GM23338 (cell line): Measurements from ENCODE around the gene PALM. TPM values are rescaled to one million over a fixed set of nuclear protein-coding genes. Genes with fewer than 3 reads are reported as not detected.
A peak's percentile ranks its signal among the peaks of the same experiment; 100 is the strongest.

Experiments
- ATAC-seq: fragments of 200-7000 bp; cut with Tn5 transposase; 3 replicates; pipeline ENCODE4 v1.9.1; 2020
- DNase-seq: peaks from one replicate; pipeline ENCODE4 v3.0.0-alpha.2; 2015; ENCODE audit warnings: low spot score
- H2AFZ ChIP-seq: fragments of 200-600 bp; sonication (generic); 2 replicates; pipeline ENCODE4 v1.8.0; 2016; ENCODE audit warnings: antibody characterized with exemption, mild to moderate bottlenecking, moderate library complexity
- H3F3A ChIP-seq: fragments of 200-600 bp; sonication (generic); replicated peaks from 2 replicates; pipeline ENCODE4 v1.8.0; 2017; ENCODE audit warnings: antibody characterized with exemption, mixed run types, low read depth
- H3K27ac ChIP-seq: fragments of 200-600 bp; sonication (generic); 2 replicates; pipeline ENCODE4 v1.6.1; 2016; ENCODE audit warnings: low read depth
- H3K27me3 ChIP-seq: fragments of 200-600 bp; sonication (generic); 2 replicates; pipeline ENCODE4 v1.8.0; 2016; ENCODE audit warnings: mild to moderate bottlenecking, mixed run types, moderate library complexity; ENCODE audit not compliant: insufficient read depth
- H3K36me3 ChIP-seq: fragments of 200-600 bp; sonication (generic); 2 replicates; pipeline ENCODE4 v1.8.0; 2016; ENCODE audit warnings: mild to moderate bottlenecking; ENCODE audit not compliant: insufficient read depth
- H3K4me1 ChIP-seq: fragments of 200-600 bp; sonication (generic); 2 replicates; pipeline ENCODE4 v1.8.0; 2016; ENCODE audit warnings: mild to moderate bottlenecking, moderate library complexity; ENCODE audit not compliant: insufficient read depth
- H3K4me2 ChIP-seq: fragments of 200-600 bp; sonication (generic); 2 replicates; pipeline ENCODE4 v1.7.1; 2017; ENCODE audit warnings: mixed run types
- H3K4me3 ChIP-seq: fragments of 200-600 bp; sonication (generic); 2 replicates; pipeline ENCODE4 v1.6.1; 2016; ENCODE audit warnings: mixed run types
- H3K79me2 ChIP-seq: fragments of 200-600 bp; sonication (generic); replicated peaks from 2 replicates; pipeline ENCODE4 v1.8.0; 2017; ENCODE audit warnings: mild to moderate bottlenecking; ENCODE audit not compliant: insufficient read depth
- H3K9me2 ChIP-seq: fragments of 200-600 bp; sonication (generic); 2 replicates; pipeline ENCODE4 v1.8.0; 2017; ENCODE audit not compliant: insufficient read depth
- H4K20me1 ChIP-seq: fragments of 200-600 bp; sonication (generic); replicated peaks from 2 replicates; pipeline ENCODE4 v1.8.0; 2017; ENCODE audit warnings: mild to moderate bottlenecking; ENCODE audit not compliant: insufficient read depth
- H3K27ac Mint-ChIP-seq: 2 replicates; pipeline ENCODE4 v1.8.0; 2020; ENCODE audit warnings: inconsistent platforms, mild to moderate bottlenecking, moderate library complexity, mixed read lengths
- H3K27me3 Mint-ChIP-seq: 3 replicates; pipeline ENCODE4 v1.8.0; 2022; ENCODE audit warnings: low read depth, mild to moderate bottlenecking, moderate library complexity, mixed read lengths, inconsistent platforms; ENCODE audit not compliant: insufficient read depth, poor library complexity
- H3K36me3 Mint-ChIP-seq: 3 replicates; pipeline ENCODE4 v1.8.0; 2021; ENCODE audit warnings: low read depth, mild to moderate bottlenecking, inconsistent platforms, moderate library complexity, mixed read lengths
- H3K4me1 Mint-ChIP-seq: 3 replicates; pipeline ENCODE4 v1.8.0; 2020; ENCODE audit warnings: mild to moderate bottlenecking, inconsistent platforms, mixed read lengths
- H3K4me3 Mint-ChIP-seq: 3 replicates; pipeline ENCODE4 v1.8.0; 2021; ENCODE audit warnings: moderate library complexity, mild to moderate bottlenecking, inconsistent platforms, mixed read lengths
- H3K9me3 Mint-ChIP-seq: 3 replicates; pipeline ENCODE4 v1.8.0; 2020; ENCODE audit warnings: moderate library complexity, mild to moderate bottlenecking, inconsistent platforms, mixed read lengths
- CREB1 ChIP-seq: fragments of 250-450 bp; sonication (Bioruptor Pico); IDR thresholded peaks from 2 replicates; pipeline ENCODE4 v1.5.0; 2020; ENCODE audit warnings: low read depth, mild to moderate bottlenecking, moderate library complexity
- EZH2 ChIP-seq: fragments of 200-600 bp; sonication (generic); IDR thresholded peaks from one replicate; pipeline ENCODE4 v1.8.0; 2017; ENCODE audit warnings: antibody characterized with exemption, mild to moderate bottlenecking, low read depth; ENCODE audit not compliant: unreplicated experiment
- EZH2phosphoT487 ChIP-seq: fragments of 200-600 bp; sonication (generic); IDR thresholded peaks from one replicate; pipeline ENCODE4 v1.8.1; 2018; ENCODE audit warnings: antibody characterized with exemption; ENCODE audit not compliant: unreplicated experiment
- JUNB ChIP-seq: IDR thresholded peaks from one replicate; pipeline ENCODE4 v1.6.1; 2016; ENCODE audit warnings: antibody characterized with exemption; ENCODE audit not compliant: unreplicated experiment
- NANOG ChIP-seq: IDR thresholded peaks from 2 replicates; pipeline ENCODE4 v1.6.1; 2016; ENCODE audit warnings: antibody characterized with exemption, borderline replicate concordance
- POLR2AphosphoS5 ChIP-seq: IDR thresholded peaks from 2 replicates; pipeline ENCODE4 v1.6.1; 2016; ENCODE audit warnings: antibody characterized with exemption, low read depth
- STAT1 ChIP-seq: IDR thresholded peaks from one replicate; pipeline ENCODE4 v1.6.1; 2016; ENCODE audit warnings: antibody characterized with exemption; ENCODE audit not compliant: unreplicated experiment
- ZNF114 ChIP-seq: fragments of 250-450 bp; sonication (Bioruptor Pico); IDR thresholded peaks from 2 replicates; pipeline ENCODE4 v1.5.0; 2020; ENCODE audit warnings: mild to moderate bottlenecking, moderate library complexity
- ZNF331 ChIP-seq: fragments of 250-450 bp; sonication (Bioruptor Pico); IDR thresholded peaks from 2 replicates; pipeline ENCODE4 v1.5.0; 2020; ENCODE audit warnings: low read depth, mild to moderate bottlenecking, moderate library complexity
- polyA plus RNA-seq: library from polyadenylated mRNA; unstranded; fragments of >200 nt; fragmentation: Nextera tagmentation; extraction: Ambion mirVana; gene quantifications from 2 replicates; pipeline ENCODE4 v1.2.1, GENCODE V29; 2016
- total RNA-seq: library from RNA; depleted of rRNA; stranded (reverse); fragments of >200 nt; shearing (Covaris generic); gene quantifications from 2 replicates; pipeline ENCODE4 v1.2.3, GENCODE V29; 2014
- TF ChIP-seq, protein P1 (sequence below), 2 experiments: fragments of 200-600 bp in 1 of 2; sonication (generic) in 1 of 2; conservative IDR thresholded peaks; 2 replicates each; pipeline versions ENCODE4 v1.5.1 to v1.6.1; 2016 to 2017; ENCODE audit warnings: antibody characterized with exemption in 2 of 2, low read depth in 2 of 2, mild to moderate bottlenecking in 2 of 2, moderate library complexity in 1 of 2
- TF ChIP-seq, protein P2 (sequence below): fragments of 250-450 bp; sonication (Bioruptor Pico); IDR thresholded peaks from 2 replicates; pipeline ENCODE4 v1.5.0; 2020; ENCODE audit warnings: mild to moderate bottlenecking, moderate library complexity
- TF ChIP-seq, protein P3 (sequence below): IDR thresholded peaks from 2 replicates; pipeline ENCODE4 v1.6.1; 2016; ENCODE audit warnings: antibody characterized with exemption
- TF ChIP-seq, protein P4 (sequence below): IDR thresholded peaks from one replicate; pipeline ENCODE4 v1.6.1; 2018; ENCODE audit warnings: antibody characterized with exemption; ENCODE audit not compliant: unreplicated experiment

Gene PALM
- total and polyA plus RNA-seq, 2 experiments from 2014 or later = 3.8 to 26.1 TPM

DNA sequence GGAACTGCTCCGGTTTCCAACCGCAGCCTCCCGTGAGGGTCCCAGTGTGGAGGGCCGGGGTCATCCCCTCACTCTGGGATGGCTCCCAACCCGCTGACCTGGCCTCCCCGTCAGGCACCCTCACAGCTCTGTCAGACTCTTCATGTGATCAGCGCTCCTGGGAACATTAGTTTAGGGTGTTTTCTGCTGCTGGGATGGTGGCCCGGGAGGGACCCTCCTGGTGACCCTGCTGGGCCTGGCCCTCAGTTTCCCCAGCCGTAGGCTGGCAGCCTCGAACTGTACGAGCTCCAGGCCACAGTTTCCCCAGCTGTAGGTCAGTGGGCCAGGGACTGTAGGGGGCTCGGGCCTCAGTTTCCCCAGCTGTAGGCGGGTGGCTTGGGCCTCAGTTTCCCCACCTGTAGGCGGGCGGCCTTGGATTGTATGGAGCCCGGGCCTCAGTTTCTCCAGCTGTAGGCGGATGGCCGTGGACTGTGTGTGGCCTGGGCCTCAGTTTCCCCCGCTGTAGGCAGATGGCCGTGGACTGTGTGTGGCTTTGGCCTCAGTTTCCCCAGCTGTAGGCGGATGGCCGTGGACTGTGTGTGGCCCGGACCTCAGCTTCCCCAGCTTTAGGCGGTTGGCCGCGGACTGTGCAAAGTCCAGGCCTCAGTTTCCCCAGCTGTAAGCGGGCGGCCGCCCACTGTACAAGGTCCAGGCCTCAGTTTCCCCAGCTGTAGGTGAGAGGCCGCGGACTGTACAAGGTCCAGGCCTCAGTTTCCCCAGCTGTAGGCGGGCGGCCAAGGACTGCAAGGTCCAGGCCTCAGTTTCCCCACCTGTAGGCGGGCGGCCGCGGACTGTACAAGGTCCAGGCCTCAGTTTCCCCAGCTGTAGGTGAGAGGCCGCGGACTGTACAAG, 87.2 kb downstream of the PALM start:
- H4K20me1 ChIP-seq = peaks cover 25% of the 10 kb centered on the region
- TF ChIP-seq, protein P1, sequence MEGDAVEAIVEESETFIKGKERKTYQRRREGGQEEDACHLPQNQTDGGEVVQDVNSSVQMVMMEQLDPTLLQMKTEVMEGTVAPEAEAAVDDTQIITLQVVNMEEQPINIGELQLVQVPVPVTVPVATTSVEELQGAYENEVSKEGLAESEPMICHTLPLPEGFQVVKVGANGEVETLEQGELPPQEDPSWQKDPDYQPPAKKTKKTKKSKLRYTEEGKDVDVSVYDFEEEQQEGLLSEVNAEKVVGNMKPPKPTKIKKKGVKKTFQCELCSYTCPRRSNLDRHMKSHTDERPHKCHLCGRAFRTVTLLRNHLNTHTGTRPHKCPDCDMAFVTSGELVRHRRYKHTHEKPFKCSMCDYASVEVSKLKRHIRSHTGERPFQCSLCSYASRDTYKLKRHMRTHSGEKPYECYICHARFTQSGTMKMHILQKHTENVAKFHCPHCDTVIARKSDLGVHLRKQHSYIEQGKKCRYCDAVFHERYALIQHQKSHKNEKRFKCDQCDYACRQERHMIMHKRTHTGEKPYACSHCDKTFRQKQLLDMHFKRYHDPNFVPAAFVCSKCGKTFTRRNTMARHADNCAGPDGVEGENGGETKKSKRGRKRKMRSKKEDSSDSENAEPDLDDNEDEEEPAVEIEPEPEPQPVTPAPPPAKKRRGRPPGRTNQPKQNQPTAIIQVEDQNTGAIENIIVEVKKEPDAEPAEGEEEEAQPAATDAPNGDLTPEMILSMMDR (conservative IDR thresholded peaks at IDR 0.05; ENCODE audit: low read depth in 2 of 2) = no peak
- no peak for TF ChIP-seq JUNB
- TF ChIP-seq POLR2AphosphoS5 = no peak
- TF ChIP-seq EZH2 = no peak
- no peak for TF ChIP-seq CREB1
- no peak for TF ChIP-seq ZNF331 (CRISPR knock-in tag)
- TF ChIP-seq NANOG = no peak
- TF ChIP-seq, protein P2, sequence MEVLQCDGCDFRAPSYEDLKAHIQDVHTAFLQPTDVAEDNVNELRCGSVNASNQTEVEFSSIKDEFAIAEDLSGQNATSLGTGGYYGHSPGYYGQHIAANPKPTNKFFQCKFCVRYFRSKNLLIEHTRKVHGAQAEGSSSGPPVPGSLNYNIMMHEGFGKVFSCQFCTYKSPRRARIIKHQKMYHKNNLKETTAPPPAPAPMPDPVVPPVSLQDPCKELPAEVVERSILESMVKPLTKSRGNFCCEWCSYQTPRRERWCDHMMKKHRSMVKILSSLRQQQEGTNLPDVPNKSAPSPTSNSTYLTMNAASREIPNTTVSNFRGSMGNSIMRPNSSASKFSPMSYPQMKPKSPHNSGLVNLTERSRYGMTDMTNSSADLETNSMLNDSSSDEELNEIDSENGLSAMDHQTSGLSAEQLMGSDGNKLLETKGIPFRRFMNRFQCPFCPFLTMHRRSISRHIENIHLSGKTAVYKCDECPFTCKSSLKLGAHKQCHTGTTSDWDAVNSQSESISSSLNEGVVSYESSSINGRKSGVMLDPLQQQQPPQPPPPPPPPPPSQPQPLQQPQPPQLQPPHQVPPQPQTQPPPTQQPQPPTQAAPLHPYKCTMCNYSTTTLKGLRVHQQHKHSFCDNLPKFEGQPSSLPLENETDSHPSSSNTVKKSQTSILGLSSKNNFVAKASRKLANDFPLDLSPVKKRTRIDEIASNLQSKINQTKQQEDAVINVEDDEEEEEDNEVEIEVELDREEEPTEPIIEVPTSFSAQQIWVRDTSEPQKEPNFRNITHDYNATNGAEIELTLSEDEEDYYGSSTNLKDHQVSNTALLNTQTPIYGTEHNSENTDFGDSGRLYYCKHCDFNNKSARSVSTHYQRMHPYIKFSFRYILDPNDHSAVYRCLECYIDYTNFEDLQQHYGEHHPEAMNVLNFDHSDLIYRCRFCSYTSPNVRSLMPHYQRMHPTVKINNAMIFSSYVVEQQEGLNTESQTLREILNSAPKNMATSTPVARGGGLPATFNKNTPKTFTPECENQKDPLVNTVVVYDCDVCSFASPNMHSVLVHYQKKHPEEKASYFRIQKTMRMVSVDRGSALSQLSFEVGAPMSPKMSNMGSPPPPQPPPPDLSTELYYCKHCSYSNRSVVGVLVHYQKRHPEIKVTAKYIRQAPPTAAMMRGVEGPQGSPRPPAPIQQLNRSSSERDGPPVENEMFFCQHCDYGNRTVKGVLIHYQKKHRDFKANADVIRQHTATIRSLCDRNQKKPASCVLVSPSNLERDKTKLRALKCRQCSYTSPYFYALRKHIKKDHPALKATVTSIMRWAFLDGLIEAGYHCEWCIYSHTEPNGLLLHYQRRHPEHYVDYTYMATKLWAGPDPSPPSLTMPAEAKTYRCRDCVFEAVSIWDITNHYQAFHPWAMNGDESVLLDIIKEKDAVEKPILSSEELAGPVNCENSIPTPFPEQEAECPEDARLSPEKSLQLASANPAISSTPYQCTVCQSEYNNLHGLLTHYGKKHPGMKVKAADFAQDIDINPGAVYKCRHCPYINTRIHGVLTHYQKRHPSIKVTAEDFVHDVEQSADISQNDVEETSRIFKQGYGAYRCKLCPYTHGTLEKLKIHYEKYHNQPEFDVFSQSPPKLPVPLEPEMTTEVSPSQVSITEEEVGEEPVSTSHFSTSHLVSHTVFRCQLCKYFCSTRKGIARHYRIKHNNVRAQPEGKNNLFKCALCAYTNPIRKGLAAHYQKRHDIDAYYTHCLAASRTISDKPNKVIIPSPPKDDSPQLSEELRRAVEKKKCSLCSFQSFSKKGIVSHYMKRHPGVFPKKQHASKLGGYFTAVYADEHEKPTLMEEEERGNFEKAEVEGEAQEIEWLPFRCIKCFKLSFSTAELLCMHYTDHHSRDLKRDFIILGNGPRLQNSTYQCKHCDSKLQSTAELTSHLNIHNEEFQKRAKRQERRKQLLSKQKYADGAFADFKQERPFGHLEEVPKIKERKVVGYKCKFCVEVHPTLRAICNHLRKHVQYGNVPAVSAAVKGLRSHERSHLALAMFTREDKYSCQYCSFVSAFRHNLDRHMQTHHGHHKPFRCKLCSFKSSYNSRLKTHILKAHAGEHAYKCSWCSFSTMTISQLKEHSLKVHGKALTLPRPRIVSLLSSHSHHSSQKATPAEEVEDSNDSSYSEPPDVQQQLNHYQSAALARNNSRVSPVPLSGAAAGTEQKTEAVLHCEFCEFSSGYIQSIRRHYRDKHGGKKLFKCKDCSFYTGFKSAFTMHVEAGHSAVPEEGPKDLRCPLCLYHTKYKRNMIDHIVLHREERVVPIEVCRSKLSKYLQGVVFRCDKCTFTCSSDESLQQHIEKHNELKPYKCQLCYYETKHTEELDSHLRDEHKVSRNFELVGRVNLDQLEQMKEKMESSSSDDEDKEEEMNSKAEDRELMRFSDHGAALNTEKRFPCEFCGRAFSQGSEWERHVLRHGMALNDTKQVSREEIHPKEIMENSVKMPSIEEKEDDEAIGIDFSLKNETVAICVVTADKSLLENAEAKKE (CRISPR knock-in tag) = no peak
- TF ChIP-seq ZNF114 (CRISPR knock-in tag) = no peak
- TF ChIP-seq, protein P3, sequence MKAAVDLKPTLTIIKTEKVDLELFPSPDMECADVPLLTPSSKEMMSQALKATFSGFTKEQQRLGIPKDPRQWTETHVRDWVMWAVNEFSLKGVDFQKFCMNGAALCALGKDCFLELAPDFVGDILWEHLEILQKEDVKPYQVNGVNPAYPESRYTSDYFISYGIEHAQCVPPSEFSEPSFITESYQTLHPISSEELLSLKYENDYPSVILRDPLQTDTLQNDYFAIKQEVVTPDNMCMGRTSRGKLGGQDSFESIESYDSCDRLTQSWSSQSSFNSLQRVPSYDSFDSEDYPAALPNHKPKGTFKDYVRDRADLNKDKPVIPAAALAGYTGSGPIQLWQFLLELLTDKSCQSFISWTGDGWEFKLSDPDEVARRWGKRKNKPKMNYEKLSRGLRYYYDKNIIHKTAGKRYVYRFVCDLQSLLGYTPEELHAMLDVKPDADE = no peak
- TF ChIP-seq, protein P4, sequence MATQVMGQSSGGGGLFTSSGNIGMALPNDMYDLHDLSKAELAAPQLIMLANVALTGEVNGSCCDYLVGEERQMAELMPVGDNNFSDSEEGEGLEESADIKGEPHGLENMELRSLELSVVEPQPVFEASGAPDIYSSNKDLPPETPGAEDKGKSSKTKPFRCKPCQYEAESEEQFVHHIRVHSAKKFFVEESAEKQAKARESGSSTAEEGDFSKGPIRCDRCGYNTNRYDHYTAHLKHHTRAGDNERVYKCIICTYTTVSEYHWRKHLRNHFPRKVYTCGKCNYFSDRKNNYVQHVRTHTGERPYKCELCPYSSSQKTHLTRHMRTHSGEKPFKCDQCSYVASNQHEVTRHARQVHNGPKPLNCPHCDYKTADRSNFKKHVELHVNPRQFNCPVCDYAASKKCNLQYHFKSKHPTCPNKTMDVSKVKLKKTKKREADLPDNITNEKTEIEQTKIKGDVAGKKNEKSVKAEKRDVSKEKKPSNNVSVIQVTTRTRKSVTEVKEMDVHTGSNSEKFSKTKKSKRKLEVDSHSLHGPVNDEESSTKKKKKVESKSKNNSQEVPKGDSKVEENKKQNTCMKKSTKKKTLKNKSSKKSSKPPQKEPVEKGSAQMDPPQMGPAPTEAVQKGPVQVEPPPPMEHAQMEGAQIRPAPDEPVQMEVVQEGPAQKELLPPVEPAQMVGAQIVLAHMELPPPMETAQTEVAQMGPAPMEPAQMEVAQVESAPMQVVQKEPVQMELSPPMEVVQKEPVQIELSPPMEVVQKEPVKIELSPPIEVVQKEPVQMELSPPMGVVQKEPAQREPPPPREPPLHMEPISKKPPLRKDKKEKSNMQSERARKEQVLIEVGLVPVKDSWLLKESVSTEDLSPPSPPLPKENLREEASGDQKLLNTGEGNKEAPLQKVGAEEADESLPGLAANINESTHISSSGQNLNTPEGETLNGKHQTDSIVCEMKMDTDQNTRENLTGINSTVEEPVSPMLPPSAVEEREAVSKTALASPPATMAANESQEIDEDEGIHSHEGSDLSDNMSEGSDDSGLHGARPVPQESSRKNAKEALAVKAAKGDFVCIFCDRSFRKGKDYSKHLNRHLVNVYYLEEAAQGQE = no peak
- no peak for TF ChIP-seq EZH2phosphoT487
- TF ChIP-seq STAT1 = no peak
- H3K4me2 ChIP-seq = peak overlapping the region; percentile 70; the same call in 1 of the 2 replicates
- no peak for ATAC-seq
- H3K36me3 ChIP-seq = peaks cover 9% of the 10 kb centered on the region; the same call in 1 of the 2 replicates
- peaks cover 19% of the 10 kb centered on the region; the same call in 1 of the 2 replicates for H3F3A ChIP-seq
- Mint-ChIP-seq H3K36me3 (peaks cover 25% of the 10 kb centered on the region), H3K4me1 (peaks cover 31% of the 10 kb centered on the region), H3K27ac (no peak overlapping the region), H3K4me3 (no peak overlapping the region; the same call in 2 of the 3 replicates), H3K9me3 (no peaks in the 10 kb centered on the region), H3K27me3 (peaks cover 18% of the 10 kb centered on the region)
- no peaks in the 10 kb centered on the region for H3K27me3 ChIP-seq
- peaks cover 31% of the 10 kb centered on the region for H3K79me2 ChIP-seq
- H3K4me1 ChIP-seq = peaks cover 39% of the 10 kb centered on the region
- H3K4me3 ChIP-seq = peak overlapping the region; percentile 52
- no peak overlapping the region for H2AFZ ChIP-seq
- no peak for DNase-seq
- no peak overlapping the region for H3K27ac ChIP-seq
- no peaks in the 10 kb centered on the region for H3K9me2 ChIP-seq
